UCSD-AML1 (cell line): Measurements from ENCODE around the gene PCOLCE2.

Source experiments
- DNase-seq: peaks from one replicate; lab custom pipeline; 2025; ENCODE audit not compliant: unreplicated experiment; lab: John Stamatoyannopoulos, UW

The PCOLCE2 gene

DNA sequence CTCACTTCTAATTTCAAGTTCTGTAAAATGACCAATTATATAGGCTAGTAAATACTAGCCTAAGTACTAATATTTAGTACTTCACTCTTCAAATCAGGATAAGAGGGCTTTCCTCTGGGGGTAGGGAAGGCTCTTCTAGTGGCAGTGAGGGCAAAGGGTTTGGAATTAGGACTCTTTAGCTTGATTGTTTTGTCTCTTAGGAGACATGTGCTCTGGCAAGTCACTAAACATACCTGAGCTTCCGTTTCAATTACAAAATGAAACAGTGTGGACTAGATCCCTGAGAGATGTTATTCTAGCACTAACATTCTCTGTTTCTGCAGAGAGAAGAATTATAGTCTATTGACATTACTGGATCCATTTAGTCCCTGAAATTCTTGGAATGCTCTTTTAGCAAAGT is 71.5 kb downstream of the PCOLCE2 start:
- DNase-seq = no peak

DNA sequence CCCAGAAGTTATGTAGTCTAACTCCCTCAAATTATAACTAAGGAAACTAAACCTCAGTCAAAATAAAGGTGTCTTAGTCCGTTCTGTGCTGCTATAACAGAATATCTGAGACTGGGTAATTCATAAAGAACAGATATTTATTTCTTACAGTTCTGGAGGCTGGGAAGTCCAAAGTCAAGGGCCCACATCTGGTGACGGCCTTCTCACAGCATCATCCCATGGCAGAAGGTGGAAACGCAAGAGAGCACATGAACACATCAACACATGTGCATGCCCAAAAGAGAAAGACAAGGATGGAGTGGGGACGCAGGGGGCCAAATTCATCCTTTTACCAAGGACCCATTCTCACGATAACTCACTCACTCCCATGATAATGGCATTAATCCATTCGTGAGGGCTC is 73.1 kb downstream of the PCOLCE2 start:
- DNase-seq = no peak

DNA sequence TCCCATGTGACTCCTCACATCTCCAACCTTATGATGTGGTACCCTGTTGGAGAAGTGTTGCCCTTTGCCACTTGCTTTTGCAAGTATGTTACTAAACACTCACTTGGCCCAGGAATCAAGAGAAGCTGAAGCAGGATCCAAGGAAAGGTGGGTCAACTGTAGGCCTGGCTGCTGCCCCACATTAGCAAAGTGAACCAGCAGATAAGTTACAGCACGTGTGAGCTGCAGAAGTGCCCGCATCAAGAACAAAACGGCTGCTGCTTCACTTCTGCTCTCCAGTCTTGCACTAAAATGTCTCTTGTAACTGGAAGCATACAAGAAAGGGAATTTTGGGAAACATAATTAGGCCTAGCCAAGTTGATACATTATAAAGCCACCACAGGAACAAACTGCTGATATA is 79.6 kb downstream of the PCOLCE2 start:
- DNase-seq = no peak

DNA sequence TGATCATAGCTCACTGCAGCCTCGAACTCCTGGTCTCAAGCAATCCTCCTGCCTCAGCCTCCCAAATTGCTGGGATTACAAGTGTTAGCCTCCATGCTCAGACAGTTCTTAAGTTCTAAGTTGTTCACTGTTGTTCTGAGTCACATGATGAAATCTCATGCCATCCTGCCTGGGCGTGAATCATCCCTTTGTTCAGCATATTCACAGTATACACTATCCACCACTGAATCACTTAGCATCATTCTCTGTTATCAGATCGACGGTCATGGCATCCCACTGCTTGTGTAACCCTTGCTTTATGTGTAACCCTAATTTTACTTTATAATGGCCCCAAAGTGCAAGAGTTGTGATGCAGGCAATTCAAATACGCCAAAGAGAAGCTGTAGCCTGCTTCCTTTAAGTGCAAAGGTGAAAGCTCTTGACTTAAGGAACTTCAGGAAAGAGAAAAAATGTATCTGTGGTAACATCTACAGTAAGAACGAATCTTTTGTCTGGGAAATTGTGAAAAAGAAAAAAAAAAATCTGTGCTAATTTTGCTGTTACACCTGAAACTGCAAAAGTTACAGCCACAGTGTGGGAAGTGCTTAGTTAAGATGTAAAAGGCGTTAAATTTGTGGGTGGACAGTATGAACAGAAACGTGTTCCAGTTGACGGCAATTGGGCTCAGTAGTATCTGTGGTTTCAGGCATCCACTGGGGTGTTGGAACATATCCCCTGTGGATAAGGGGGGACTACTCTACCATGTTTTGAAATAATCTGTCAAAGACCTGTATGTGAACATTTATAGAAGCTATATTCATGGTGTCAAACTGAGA is 80.6 kb downstream of the PCOLCE2 start:
- DNase-seq = no peak

DNA sequence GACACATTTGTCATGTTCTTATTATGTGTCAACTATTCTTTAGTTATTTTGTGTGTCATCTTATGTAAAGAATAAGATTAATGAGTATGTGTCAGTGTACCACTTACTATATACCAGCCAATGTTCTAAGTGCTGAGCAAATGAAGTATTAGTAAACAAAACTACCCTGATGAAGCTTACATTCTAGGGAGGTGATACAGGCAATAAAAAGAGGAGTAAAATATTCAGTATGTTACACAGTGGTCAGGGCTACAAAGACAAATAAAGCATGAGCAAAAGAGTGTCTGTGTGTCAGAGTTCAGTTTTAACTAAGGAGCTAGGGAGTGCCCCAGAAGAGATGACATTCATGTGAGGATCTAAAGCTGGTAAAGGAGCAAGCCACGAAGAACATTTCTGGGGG is 86.0 kb downstream of the PCOLCE2 start:
- no peak for DNase-seq

DNA sequence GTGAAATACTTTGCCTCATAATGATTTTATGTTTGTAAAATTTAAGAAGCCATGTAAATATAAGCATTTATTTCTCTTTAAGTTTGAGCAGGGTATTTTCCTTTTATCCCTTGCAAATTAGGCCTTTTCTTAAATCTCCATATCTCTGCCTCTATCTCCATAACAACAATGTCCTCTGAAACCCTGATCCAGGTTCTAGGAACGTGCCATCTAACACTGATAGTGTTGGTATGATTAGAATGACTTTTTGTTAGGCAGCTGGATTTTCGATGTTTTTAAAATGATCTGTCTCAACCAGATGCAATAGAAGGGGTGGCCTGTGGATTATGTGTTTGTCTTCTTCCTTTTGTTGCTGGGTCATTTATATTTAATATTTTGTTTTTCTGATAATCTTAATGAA is 87.1 kb downstream of the PCOLCE2 start:
- no peak for DNase-seq

DNA sequence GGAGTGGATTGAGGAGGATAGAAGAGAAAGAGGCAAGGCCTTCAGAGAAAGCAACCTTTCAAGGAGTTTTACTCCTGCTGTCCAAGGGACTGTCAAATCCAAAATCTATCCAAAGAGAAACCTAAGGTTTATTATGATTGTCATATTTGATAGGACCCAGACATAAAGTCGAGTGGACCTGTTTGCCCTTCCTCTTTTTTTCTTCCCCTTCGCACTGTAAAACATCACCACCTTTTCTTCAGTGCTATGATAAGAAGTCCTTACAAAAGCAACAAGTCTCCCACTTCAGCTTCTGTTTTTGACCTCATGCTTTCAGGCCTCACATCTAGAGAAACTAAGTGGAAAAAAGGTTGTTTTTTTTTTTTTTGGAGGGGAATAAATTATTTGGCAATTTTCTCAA is 92.1 kb downstream of the PCOLCE2 start:
- no peak for DNase-seq

DNA sequence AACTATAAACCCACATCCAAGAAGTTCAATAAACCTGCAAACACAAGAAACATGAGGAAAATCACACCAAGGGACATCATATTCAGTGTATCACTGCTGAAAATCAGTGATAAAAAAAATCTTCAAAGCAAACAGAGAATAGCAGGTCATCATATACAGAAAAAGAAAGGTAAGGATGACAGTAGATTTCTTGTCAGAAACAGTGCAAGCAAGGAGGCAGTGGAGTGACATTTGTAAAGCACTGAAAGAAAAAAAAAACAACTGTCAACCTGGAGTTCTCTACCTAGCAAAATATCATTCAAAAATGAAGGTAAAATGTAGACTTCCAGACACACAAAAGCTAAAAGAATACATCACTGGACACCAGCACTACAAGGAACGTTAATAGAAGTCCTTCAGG is 93.6 kb downstream of the PCOLCE2 start:
- no peak for DNase-seq

DNA sequence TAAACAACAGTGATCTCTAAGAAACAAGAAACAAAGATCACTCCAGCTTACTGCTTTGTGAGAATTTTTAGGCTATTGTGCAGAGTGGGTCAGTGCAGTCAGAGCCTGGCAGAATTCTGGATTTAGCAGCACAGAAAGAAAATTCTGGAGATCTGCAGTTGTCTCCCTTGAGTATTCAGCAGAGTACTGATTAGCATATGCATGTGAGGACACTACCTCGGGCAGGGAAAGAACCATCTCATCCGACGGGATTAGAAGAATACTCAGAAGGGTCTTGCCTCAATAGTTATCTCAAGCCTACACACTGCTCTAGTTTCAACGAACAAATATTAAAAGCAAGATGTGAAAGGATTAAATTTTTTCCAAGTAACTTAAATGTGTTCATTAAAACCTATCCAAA is 94.4 kb downstream of the PCOLCE2 start:
- no peak for DNase-seq

DNA sequence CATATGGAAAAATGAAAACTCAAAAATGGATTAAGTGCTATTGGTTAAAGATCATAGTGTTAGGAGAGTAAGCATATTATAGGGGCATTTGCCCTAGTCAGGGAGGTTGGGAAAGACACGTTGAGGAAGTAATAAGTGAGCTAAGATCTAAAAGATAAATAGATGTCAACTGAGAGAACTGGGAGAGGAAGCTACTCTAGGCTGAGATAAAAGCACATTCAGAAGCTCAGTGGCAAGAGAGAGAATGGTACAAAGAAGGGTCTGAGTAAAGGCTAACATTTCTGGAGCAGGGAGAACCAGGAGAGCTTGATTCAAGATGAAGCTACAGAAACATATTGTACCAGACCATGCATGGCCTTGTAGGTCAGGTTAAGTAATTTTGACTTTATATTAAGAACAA is 101.2 kb downstream of the PCOLCE2 start:
- no peak for DNase-seq

DNA sequence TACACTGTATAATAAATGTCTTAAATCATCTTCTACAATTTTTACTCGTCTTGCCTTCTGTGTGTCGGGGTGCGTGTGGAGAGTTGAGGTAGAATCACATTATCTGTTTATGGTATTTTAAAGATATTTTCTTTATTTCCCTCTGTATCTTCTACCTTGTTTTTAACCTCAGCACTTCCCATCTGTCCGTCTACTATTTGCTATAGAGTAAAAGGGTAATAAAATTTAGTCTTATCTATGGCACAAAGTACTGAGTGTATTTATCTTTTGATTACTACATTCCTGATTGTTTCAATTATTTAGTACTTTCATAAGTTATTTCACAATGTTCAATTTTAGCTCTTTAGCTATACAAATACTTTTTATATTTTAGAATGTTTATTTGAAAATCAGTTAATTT is 102.9 kb downstream of the PCOLCE2 start:
- DNase-seq = no peak

DNA sequence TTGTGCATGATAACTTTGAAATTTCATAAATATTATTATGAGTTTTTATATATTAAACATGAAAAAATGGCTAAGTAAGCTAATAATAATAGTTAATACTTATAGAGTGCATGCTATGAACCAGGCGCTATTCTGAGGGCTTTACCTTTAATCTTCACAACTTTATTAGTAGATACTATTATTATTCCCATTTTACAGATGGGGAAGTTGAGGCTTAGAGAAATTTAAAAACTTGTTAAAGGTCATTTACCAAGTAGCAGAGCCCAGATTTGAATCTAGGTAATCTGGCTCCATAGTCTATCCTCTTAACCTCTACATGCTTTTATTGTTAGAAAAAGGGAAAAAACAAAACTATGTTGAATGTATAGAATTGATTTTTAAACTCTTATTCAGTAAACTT is 104.7 kb downstream of the PCOLCE2 start:
- DNase-seq = no peak

DNA sequence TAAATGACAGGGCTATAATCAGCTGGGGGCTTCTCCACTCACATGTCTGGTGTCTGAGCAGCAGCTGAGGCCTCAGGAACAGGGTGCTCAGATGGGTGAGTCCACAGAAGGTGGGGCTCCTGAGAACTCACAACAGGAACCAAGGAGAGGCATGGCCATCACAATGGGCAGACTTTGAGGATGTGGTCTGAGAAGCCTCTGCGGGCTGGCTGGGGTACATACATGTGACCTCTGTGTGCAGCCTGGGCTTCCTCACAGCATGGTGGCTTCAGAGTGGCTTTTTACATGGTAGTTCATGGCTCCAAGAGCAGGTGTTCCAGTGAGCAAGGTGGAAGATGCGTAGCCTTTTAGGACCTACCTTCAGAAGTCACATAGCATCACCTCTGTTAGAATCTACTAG is 106.3 kb downstream of the PCOLCE2 start:
- DNase-seq = no peak

DNA sequence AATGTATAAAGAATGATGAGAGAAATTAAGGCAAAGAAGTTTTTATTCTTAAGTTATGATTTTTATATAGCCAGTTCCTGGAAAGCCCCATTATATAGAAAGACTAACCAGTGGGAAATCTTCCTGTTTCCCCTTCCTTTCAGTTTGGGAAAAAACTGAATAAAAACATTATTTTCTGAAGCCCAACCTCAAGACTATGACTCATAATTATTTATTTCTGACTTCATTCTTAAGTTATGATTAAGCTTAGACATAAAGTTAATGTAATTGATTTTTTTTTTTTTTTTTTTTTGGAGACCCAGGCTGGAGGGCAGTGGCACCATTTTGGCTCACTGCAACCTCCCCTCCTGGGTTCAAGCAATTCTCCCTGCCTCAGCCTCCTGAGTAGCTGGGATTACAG is 109.3 kb downstream of the PCOLCE2 start:
- DNase-seq = no peak

DNA sequence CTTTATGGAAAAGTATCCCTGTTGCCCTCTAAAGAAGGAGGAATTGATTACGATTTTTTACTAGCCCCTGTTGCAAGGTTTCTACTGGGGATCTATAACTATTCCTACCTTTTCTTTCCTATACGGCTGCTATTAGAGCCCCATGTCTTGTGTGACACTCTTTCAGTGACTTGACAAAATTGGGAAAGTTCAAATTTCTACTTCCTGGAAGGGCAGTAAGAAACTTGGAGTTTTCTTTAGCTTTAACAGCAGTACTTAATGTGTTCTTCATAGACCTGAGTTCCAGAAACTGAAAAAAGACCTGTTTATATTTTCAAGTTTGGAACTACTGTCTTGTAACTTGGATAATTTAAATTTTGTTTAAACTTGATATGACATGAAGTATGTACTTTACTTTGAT is 110.3 kb downstream of the PCOLCE2 start:
- no peak for DNase-seq

DNA sequence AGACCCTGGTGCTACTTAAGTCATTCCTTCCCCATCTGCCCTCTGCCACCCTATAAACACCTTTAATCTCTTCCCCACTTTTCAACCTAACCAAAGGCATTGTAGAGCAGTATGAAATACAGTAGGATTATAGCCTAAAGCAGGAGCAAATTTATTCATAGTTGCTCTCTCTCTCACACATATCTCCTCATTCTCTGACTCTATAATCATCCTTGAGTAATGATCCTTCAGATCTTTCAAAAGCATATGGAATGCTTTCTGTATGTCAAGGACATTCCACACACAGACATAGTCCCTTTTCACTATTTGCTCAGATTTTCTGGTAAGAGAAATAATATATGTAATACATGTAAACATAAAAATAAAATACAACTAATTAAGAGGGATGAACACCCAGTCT is 111.0 kb downstream of the PCOLCE2 start:
- no peak for DNase-seq

DNA sequence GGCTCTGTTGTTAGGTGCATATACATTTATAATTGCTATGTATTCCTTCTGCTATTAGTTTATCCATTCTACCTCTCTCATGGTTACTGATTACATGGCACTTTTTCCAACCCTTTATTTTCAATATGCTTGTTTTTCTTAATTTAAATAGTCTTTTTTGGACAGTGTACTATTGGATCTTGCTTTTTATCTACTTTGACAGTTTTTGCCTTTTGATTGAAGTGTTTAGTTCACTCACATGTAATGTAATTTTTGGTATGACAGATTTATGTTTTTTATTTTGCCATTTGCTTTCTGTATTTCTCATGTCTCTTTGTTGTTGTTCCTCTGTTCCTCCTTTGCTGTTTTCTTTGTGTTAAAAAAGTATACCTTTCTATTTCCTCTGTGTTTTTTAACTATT is 120.5 kb downstream of the PCOLCE2 start:
- DNase-seq = no peak
